Gastrocnemius medialis (tissue), 4 donors: ENCODE data around the gene CRYL1. TPM values are rescaled to one million over a fixed set of nuclear protein-coding genes. Genes with fewer than 3 reads are reported as not detected.

ENCODE experiments used
- ATAC-seq, 2 donors: fragments of 150-250 bp; one replicate each; pipeline ENCODE4 v1.9.1; 2016
- DNase-seq, 2 donors: peaks; one replicate each; pipeline ENCODE4 v3.0.0-alpha.2; 2019
- H3K27ac ChIP-seq, 4 donors: fragments of 200-600 bp; sonication (generic); 1 replicate in 1 of 4; 2 replicates in 3 of 4; pipeline ENCODE4 v1.5.1; 2016 to 2018; ENCODE audit warnings: mild to moderate bottlenecking in 2 of 4, moderate library complexity in 1 of 4
- H3K27me3 ChIP-seq, 3 donors: fragments of 200-600 bp; sonication (generic) in 2 of 3; 1 replicate in 1 of 3; 2 replicates in 2 of 3; pipeline versions ENCODE4 v1.5.1 to v1.6.0; 2016 to 2019; ENCODE audit warnings: mild to moderate bottlenecking in 1 of 3, moderate library complexity in 1 of 3
- H3K36me3 ChIP-seq, 2 donors: fragments of 200-600 bp; sonication (generic) in 1 of 2; one replicate each; pipeline ENCODE4 v1.5.1; 2017 to 2018
- H3K4me1 ChIP-seq, 2 donors: fragments of 200-600 bp; sonication (generic) in 1 of 2; one replicate each; pipeline ENCODE4 v1.5.1; 2016 to 2017; ENCODE audit warnings: mild to moderate bottlenecking in 2 of 2
- H3K4me3 ChIP-seq, 4 donors: fragments of 200-600 bp; sonication (generic) in 3 of 4; 1 replicate in 1 of 4; 2 replicates in 3 of 4; pipeline ENCODE4 v1.5.1; 2016 to 2019; ENCODE audit warnings: mild to moderate bottlenecking in 2 of 4
- H3K9me3 ChIP-seq, 3 donors: fragments of 200-600 bp; sonication (generic) in 2 of 3; 1 replicate in 1 of 3; 2 replicates in 2 of 3; pipeline ENCODE4 v1.5.1; 2016 to 2019
- CTCF ChIP-seq, 5 experiments: fragments of 450-650 bp in 3 of 5; fragments of 200-600 bp in 2 of 5; sonication (generic) in 2 of 5; IDR thresholded peaks in 4 of 5; conservative IDR thresholded peaks in 1 of 5; 1 replicate in 4 of 5; 2 replicates in 1 of 5; pipeline ENCODE4 v1.5.1; 2016 to 2019; ENCODE audit warnings: antibody characterized with exemption in 5 of 5, mild to moderate bottlenecking in 3 of 5, moderate library complexity in 3 of 5
- POLR2A ChIP-seq, 2 donors: fragments of 450-650 bp; IDR thresholded peaks; one replicate each; pipeline ENCODE4 v1.6.1; 2017; ENCODE audit warnings: antibody characterized with exemption in 2 of 2, mild to moderate bottlenecking in 2 of 2, moderate library complexity in 2 of 2
- in situ Hi-C, 4 donors: fragments of 200-750 bp; cut with MboI; loops; one replicate each; pipeline versions ENCODE4 v1.15.0 to v1.8.0; 2017; ENCODE audit warnings: low sequenced_read_pairs in 4 of 4
- intact Hi-C: fragments of 100-400 bp; cut with DNase I; formaldehyde crosslinking; loops from one replicate; pipeline ENCODE4 v1.15.1; 2023; ENCODE audit warnings: low total_unique reads
- total RNA-seq, 4 donors: library from RNA; depleted of rRNA; stranded (reverse); fragments of >200 nt; gene quantifications; one replicate each; pipeline versions ENCODE4 v1.1.0 to v1.2.3, GENCODE V29; 2016

Gene CRYL1
- total RNA-seq, 4 donors from 2014 or later = 11.0 to 17.4 (median 15.7) TPM

- ATAC-seq = no peak
- no peaks in the 10 kb centered on the region for H3K9me3 ChIP-seq
- TF ChIP-seq POLR2A (IDR thresholded peaks at IDR 0.05) (no peak), CTCF (IDR thresholded peaks at IDR 0.05 in 4 of 5, conservative IDR thresholded peaks at IDR 0.05 in 1 of 5) (no peak)
- in situ Hi-C loops = loop anchor here (10.0 to 25.0 kb wide), 6 partner anchors 170 to 433 kb away; partner anchors contain the start of genes GJB2 (in 2 of the 4) and IL17D (in 1 of the 4)
- intact Hi-C loops = no loop called here
- H3K4me1 ChIP-seq = peaks cover 0 to 7% of the 10 kb centered on the region in 2 donors
- no peak overlapping the region for H3K4me3 ChIP-seq
- no peak for DNase-seq
- no peak overlapping the region for H3K27ac ChIP-seq
- H3K27me3 ChIP-seq = no peaks in the 10 kb centered on the region
- no peaks in the 10 kb centered on the region for H3K36me3 ChIP-seq
Observed at GRCh38 chr13:20491926-20492435, 33.7 kb downstream of the CRYL1 start.

GRCh38 chr13:20489185-20489820 lies 36.4 kb downstream of the CRYL1 start:
- Histone ChIP-seq H3K27ac (no peak overlapping the region), H3K36me3 (no peaks in the 10 kb centered on the region), H3K27me3 (no peaks in the 10 kb centered on the region), H3K9me3 (no peaks in the 10 kb centered on the region), H3K4me3 (no peak overlapping the region), H3K4me1 (peaks cover 0 to 7% of the 10 kb centered on the region in 2 donors)
- peak in 1 of 2 donors; percentile 26 for DNase-seq
- in situ Hi-C loops = loop anchor here (10.0 to 25.0 kb wide), 3 partner anchors 173 to 302 kb away; partner anchors contain the start of gene GJB2 (in 3 of the 4)
- TF ChIP-seq POLR2A (IDR thresholded peaks at IDR 0.05) (no peak), CTCF (IDR thresholded peaks at IDR 0.05 in 4 of 5, conservative IDR thresholded peaks at IDR 0.05 in 1 of 5) (peak in 2 of 5 experiments; percentile 27 to 31)
- intact Hi-C loops = loop anchor here (1.0 kb wide), 1 partner anchor 292 kb away; no protein-coding TSS in a partner anchor
- ATAC-seq = no peak

- ATAC-seq = no peak
- Histone ChIP-seq H3K4me1 (peaks cover 0 to 7% of the 10 kb centered on the region in 2 donors), H3K4me3 (no peak overlapping the region), H3K27me3 (no peaks in the 10 kb centered on the region), H3K36me3 (no peaks in the 10 kb centered on the region), H3K27ac (no peak overlapping the region), H3K9me3 (no peaks in the 10 kb centered on the region)
- in situ Hi-C loops = loop anchor here (10.0 to 25.0 kb wide), 3 partner anchors 174 to 301 kb away; partner anchors contain the start of gene GJB2 (in 3 of the 4)
- intact Hi-C loops = no loop called here
- DNase-seq = no peak
- TF ChIP-seq POLR2A (IDR thresholded peaks at IDR 0.05) (no peak), CTCF (IDR thresholded peaks at IDR 0.05 in 4 of 5, conservative IDR thresholded peaks at IDR 0.05 in 1 of 5) (no peak)
Observed at GRCh38 chr13:20487927-20488326, 37.7 kb downstream of the CRYL1 start.

DNA sequence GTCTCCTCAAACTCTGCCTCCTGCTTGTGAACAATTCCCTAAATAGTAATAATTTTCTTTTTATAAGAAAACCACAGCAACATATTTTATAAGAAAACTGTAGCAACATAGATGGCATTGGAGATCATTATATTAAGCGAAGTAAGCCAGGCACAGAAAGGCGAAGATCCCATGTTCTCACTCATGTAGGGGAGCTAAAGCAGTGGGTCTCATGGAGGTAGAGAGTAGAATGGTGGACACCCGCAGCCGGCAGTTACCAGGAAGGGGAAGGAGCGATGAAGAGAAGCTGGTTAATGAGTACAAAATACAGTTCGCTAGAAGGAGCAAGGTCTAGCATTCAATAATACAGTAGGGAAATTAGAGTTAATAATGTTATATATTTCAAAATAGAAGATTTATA lies 42.9 kb downstream of the CRYL1 start:
- no peaks in the 10 kb centered on the region for H3K4me1 ChIP-seq
- no peak overlapping the region for H3K4me3 ChIP-seq
- no peaks in the 10 kb centered on the region for H3K36me3 ChIP-seq
- H3K27me3 ChIP-seq = no peaks in the 10 kb centered on the region
- TF ChIP-seq POLR2A (IDR thresholded peaks at IDR 0.05) (no peak), CTCF (IDR thresholded peaks at IDR 0.05 in 4 of 5, conservative IDR thresholded peaks at IDR 0.05 in 1 of 5) (no peak)
- in situ Hi-C loops (loop anchor here (10.0 to 25.0 kb wide), 3 partner anchors 180 to 295 kb away; partner anchors contain the start of gene GJB2 (in 3 of the 4)), intact Hi-C loops (no loop called here)
- ATAC-seq (no peak), DNase-seq (no peak)
- H3K27ac ChIP-seq = no peak overlapping the region
- no peaks in the 10 kb centered on the region for H3K9me3 ChIP-seq
